Measurements from ENCODE around the gene PMCH. TPM values are rescaled to one million over a fixed set of nuclear protein-coding genes. Genes with fewer than 3 reads are reported as not detected.
"Not testable (repeated sequence)": the region's sequence is repeated elsewhere in the genome, so short reads cannot be mapped to it uniquely, and the experiment has no call there.

The PMCH gene
- total RNA-seq, 4 donors from 2014 or later, result not detected

DNA sequence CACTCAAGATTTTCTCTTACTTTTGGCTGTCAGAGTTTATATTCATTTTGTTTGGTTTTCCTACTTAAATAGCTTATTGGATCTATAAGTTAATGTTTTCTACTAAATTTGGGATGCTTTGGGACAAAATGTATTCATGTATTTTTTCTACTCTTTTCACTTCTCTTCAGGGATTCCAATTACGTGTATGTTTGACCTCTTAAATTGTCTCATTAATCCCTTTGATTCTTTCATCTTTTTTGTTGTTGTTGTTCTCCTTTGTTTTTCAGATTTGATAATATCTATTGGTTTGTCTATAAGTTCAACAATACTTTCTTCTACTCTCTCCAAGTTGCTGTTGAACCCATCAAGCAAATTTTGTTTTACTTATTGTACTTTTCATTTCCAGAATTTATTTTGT lies 34.2 kb downstream of the PMCH start:
- H3K9me3 ChIP-seq, result no peaks in the 10 kb centered on the region
- no peaks in the 10 kb centered on the region for H3K36me3 ChIP-seq
- intact Hi-C loops (cut with DNase I; ENCODE audit: low total_unique reads), result no loop called here
- in situ Hi-C loops (cut with MboI; ENCODE audit: low sequenced_read_pairs in 4 of 4), result loop anchor here in 3 of 4 donors (10.0 to 25.0 kb wide), 2 partner anchors 321 to 324 kb away; partner anchors contain the start of gene IGF1 (in 3 of the 3)
- no peaks in the 10 kb centered on the region for H3K27me3 ChIP-seq
- H3K4me1 ChIP-seq, result no peaks in the 10 kb centered on the region
- no peak overlapping the region for H3K4me3 ChIP-seq
- no peak overlapping the region for H3K27ac ChIP-seq
- DNase-seq (no peak), ATAC-seq (no peak)
- no peak for TF ChIP-seq POLR2A (IDR thresholded peaks at IDR 0.05)
- TF ChIP-seq, protein P1, sequence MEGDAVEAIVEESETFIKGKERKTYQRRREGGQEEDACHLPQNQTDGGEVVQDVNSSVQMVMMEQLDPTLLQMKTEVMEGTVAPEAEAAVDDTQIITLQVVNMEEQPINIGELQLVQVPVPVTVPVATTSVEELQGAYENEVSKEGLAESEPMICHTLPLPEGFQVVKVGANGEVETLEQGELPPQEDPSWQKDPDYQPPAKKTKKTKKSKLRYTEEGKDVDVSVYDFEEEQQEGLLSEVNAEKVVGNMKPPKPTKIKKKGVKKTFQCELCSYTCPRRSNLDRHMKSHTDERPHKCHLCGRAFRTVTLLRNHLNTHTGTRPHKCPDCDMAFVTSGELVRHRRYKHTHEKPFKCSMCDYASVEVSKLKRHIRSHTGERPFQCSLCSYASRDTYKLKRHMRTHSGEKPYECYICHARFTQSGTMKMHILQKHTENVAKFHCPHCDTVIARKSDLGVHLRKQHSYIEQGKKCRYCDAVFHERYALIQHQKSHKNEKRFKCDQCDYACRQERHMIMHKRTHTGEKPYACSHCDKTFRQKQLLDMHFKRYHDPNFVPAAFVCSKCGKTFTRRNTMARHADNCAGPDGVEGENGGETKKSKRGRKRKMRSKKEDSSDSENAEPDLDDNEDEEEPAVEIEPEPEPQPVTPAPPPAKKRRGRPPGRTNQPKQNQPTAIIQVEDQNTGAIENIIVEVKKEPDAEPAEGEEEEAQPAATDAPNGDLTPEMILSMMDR (IDR thresholded peaks at IDR 0.05 in 4 of 5, conservative IDR thresholded peaks at IDR 0.05 in 1 of 5), result no peak

DNA sequence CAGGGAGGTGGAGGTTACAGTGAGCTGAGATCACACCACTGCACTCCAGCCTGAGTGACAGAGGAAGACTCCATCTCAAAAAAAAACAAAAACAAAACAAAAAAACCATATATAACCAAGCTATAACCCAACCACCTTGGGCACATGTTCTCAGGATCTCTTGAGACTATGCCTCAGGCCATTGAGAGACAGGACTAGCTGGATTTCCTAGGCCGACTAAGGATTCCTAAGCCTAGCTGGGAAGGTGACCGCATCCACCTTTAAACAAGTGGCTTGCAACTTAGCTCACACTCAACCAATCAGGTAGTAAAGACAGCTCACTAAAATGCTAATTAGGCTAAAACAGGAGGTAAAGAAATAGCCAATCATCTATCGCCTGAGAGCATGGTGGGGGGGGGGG lies 42.4 kb downstream of the PMCH start:
- H3K27ac ChIP-seq; H3K36me3 ChIP-seq; H3K4me3 ChIP-seq; H3K9me3 ChIP-seq; H3K4me1 ChIP-seq; DNase-seq; ATAC-seq; H3K27me3 ChIP-seq; intact Hi-C loops (cut with DNase I; ENCODE audit: low total_unique reads): not testable (repeated sequence)
- in situ Hi-C loops (cut with MboI; ENCODE audit: low sequenced_read_pairs in 4 of 4), result loop anchor here in 1 of 4 donors (25.0 kb wide), 1 partner anchor 332 kb away; the partner anchor contains the start of gene IGF1

DNA sequence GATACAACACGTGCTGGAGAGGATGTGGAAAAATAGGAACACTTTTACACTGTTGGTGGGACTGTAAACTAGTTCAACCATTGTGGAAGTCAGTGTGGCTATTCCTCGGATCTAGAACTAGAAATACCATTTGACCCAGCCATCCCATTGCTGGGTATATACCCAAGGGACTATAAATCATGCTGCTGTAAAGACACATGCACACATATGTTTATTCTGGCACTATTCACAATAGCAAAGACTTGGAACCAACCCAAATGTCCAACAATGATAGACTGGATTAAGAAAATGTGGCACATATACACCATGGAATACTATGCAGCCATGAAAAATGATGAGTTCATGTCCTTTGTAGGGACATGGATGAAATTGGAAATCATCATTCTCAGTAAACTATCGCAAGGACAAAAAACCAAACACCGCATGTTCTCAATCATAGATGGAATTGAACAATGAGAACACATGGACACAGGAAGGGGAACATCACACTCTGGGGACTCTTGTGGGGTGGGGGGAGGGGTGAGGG lies 50.5 kb downstream of the PMCH start:
- H3K36me3 ChIP-seq; H3K27me3 ChIP-seq; H3K27ac ChIP-seq; DNase-seq; intact Hi-C loops (cut with DNase I; ENCODE audit: low total_unique reads); H3K4me3 ChIP-seq; ATAC-seq; in situ Hi-C loops (cut with MboI; ENCODE audit: low sequenced_read_pairs in 4 of 4); H3K9me3 ChIP-seq; H3K4me1 ChIP-seq: not testable (repeated sequence)

Other genes starting within 250 kb of the PMCH start
- gene WASHC3, start 135.8 kb downstream of the PMCH start, total RNA-seq, result 10 to 100 TPM; 44.2 to 81.8 (median 62.2) TPM
- 10 to 100 TPM; 11.6 to 26.6 (median 19.2) TPM for gene NUP37, start 77.7 kb downstream of the PMCH start, total RNA-seq
- gene PARPBP, start 77.7 kb downstream of the PMCH start, total RNA-seq, result 1 to 10 TPM in 2 of 4 donors, under 1 TPM in 2; 0.31 to 3.1 (median 0.89) TPM

Measured in gastrocnemius medialis (tissue), 4 donors.